ENCODE data around the gene PPP1R1A.

PPP1R1A gene

DNA sequence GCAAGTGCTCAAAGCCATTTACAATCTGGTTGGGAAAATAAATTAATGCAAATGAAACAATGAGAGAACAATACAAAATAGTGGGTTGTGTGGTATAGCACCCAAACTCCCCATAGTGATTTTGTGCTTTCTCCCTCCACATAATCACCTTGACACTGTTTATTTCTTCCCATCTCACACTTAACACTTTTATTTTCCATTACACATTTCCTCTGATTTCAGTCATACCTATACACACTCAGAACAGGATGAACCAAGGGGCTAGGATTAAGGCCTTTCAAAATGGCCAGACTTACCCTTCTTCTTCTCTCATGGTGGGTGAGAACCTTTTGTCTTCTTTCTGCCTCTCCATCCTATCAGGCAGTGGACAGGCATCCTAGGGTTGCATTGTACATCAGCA, 53.0 kb downstream of the PPP1R1A start:
- TF ChIP-seq, protein P1, sequence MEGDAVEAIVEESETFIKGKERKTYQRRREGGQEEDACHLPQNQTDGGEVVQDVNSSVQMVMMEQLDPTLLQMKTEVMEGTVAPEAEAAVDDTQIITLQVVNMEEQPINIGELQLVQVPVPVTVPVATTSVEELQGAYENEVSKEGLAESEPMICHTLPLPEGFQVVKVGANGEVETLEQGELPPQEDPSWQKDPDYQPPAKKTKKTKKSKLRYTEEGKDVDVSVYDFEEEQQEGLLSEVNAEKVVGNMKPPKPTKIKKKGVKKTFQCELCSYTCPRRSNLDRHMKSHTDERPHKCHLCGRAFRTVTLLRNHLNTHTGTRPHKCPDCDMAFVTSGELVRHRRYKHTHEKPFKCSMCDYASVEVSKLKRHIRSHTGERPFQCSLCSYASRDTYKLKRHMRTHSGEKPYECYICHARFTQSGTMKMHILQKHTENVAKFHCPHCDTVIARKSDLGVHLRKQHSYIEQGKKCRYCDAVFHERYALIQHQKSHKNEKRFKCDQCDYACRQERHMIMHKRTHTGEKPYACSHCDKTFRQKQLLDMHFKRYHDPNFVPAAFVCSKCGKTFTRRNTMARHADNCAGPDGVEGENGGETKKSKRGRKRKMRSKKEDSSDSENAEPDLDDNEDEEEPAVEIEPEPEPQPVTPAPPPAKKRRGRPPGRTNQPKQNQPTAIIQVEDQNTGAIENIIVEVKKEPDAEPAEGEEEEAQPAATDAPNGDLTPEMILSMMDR (IDR thresholded peaks at IDR 0.05; ENCODE audit: insufficient read depth, low read length, poor library complexity, severe bottlenecking): no peak
- no peak for TF ChIP-seq EZH2phosphoT487 (conservative IDR thresholded peaks at IDR 0.05; ENCODE audit: low read length)
- Histone ChIP-seq H3K9ac (ENCODE audit: low read length) (no peak overlapping the region), H3K9me3 (ENCODE audit: insufficient read depth, low read length) (no peaks in the 10 kb centered on the region), H4K20me1 (ENCODE audit: low read depth, low read length) (no peaks in the 10 kb centered on the region), H3K79me2 (ENCODE audit: insufficient read depth, low read length) (no peaks in the 10 kb centered on the region), H3K9me2 (replicated peaks; ENCODE audit: insufficient read depth, low read length) (no peaks in the 10 kb centered on the region), H3K27me3 (ENCODE audit: low read length) (no peaks in the 10 kb centered on the region), H3F3A (ENCODE audit: insufficient read depth) (no peaks in the 10 kb centered on the region), H3K4me3 (ENCODE audit: insufficient read depth, low read length, poor library complexity, severe bottlenecking) (no peak overlapping the region), H3K4me2 (ENCODE audit: low read depth, low read length, poor library complexity, severe bottlenecking) (no peak overlapping the region), H3K36me3 (ENCODE audit: low read length) (peaks cover 33% of the 10 kb centered on the region), H2AFZ (ENCODE audit: low read depth, low read length, severe bottlenecking) (no peak overlapping the region), H3K27ac (ENCODE audit: low read depth, low read length) (no peak overlapping the region)

DNA sequence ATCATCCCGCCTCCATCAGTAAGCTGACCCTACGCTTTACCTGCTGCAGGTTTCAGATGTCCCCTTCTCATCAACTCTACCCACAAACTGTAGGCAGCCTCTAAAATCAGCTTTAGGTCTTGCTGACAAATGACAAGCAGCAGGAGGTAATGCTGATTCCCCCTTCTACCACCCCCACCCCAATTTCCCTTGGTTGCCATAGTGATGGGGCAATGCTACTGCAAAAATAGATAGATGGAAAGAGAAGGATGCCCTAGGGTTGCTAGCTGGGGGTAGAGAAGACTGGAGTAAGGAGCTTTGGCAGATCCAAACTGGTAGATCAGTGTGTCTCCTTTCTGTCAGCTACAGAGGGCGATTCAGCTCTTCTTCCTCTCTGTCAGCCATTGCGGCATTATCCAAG, 58.9 kb downstream of the PPP1R1A start:
- Histone ChIP-seq H3K4me2 (ENCODE audit: low read depth, low read length, poor library complexity, severe bottlenecking) (no peak overlapping the region), H3K9me2 (replicated peaks; ENCODE audit: insufficient read depth, low read length) (no peaks in the 10 kb centered on the region), H3K79me2 (ENCODE audit: insufficient read depth, low read length) (no peaks in the 10 kb centered on the region), H3K27me3 (ENCODE audit: low read length) (no peaks in the 10 kb centered on the region), H3K36me3 (ENCODE audit: low read length) (peaks cover 32% of the 10 kb centered on the region; the same call in 1 of the 2 replicates), H3K9ac (ENCODE audit: low read length) (no peak overlapping the region), H3F3A (ENCODE audit: insufficient read depth) (no peaks in the 10 kb centered on the region), H3K4me3 (ENCODE audit: insufficient read depth, low read length, poor library complexity, severe bottlenecking) (no peak overlapping the region), H3K9me3 (ENCODE audit: insufficient read depth, low read length) (no peaks in the 10 kb centered on the region), H2AFZ (ENCODE audit: low read depth, low read length, severe bottlenecking) (no peak overlapping the region), H3K27ac (ENCODE audit: low read depth, low read length) (no peak overlapping the region), H4K20me1 (ENCODE audit: low read depth, low read length) (no peaks in the 10 kb centered on the region)
- no peak for TF ChIP-seq EZH2phosphoT487 (conservative IDR thresholded peaks at IDR 0.05; ENCODE audit: low read length)
- TF ChIP-seq, protein P1 (IDR thresholded peaks at IDR 0.05; ENCODE audit: insufficient read depth, low read length, poor library complexity, severe bottlenecking): no peak
